Common myeloid progenitor, CD34-positive (primary cell): ENCODE measurements around the gene JADE1. TPM values are rescaled to one million over a fixed set of nuclear protein-coding genes. Genes with fewer than 3 reads are reported as not detected.

Experiments
- CTCF ChIA-PET: fragments of 350-600 bp; sonication (Branson Sonifier 250); formaldehyde crosslinking; loops from one replicate; lab custom pipeline; 2021; ENCODE audit warnings: antibody characterized with exemption; lab: Charles Lee
- POLR2A ChIA-PET: fragments of 350-600 bp; sonication (Branson Sonifier 250); formaldehyde crosslinking; loops from one replicate; lab custom pipeline; 2021; ENCODE audit warnings: antibody characterized with exemption; lab: Charles Lee
- DNase-seq, 3 donors: peaks; one replicate each; pipeline versions ENCODE4 v3.0.0 to v3.0.0-alpha.2; 2013
- H3K27ac ChIP-seq, 2 experiments: 1 replicate in 1 of 2; 2 replicates in 1 of 2; pipeline ENCODE4 v1.7.0; 2013; ENCODE audit warnings: inconsistent platforms in 2 of 2, low read length in 2 of 2, mild to moderate bottlenecking in 2 of 2, low read depth in 1 of 2, moderate library complexity in 1 of 2; ENCODE audit not compliant: severe bottlenecking in 2 of 2, insufficient read depth in 1 of 2, poor library complexity in 1 of 2
- H3K27me3 ChIP-seq, 5 experiments: replicated peaks in 2 of 5; 1 replicate in 3 of 5; 2 replicates in 2 of 5; pipeline versions ENCODE4 v1.6.1 to v1.7.0; 2013; ENCODE audit warnings: low read length in 4 of 5, mild to moderate bottlenecking in 2 of 5, moderate library complexity in 2 of 5, inconsistent platforms in 1 of 5; ENCODE audit not compliant: insufficient read depth in 5 of 5, control insufficient read depth in 4 of 5
- H3K36me3 ChIP-seq, 4 experiments: 1 replicate in 2 of 4; 2 replicates in 2 of 4; pipeline versions ENCODE4 v1.6.1 to v1.7.0; 2013; ENCODE audit warnings: low read length in 3 of 4, control low read depth in 1 of 4, mild to moderate bottlenecking in 1 of 4; ENCODE audit not compliant: control insufficient read depth in 4 of 4, insufficient read depth in 4 of 4
- H3K4me1 ChIP-seq, 4 experiments: 1 replicate in 3 of 4; 2 replicates in 1 of 4; pipeline versions ENCODE4 v1.6.1 to v1.7.1; 2013; ENCODE audit warnings: low read length in 3 of 4, mild to moderate bottlenecking in 3 of 4, control low read depth in 1 of 4, inconsistent platforms in 1 of 4, moderate library complexity in 1 of 4; ENCODE audit not compliant: control insufficient read depth in 4 of 4, insufficient read depth in 4 of 4; ENCODE audit errors: control extremely low read depth in 1 of 4
- H3K4me3 ChIP-seq, 7 experiments: 1 replicate in 4 of 7; 2 replicates in 3 of 7; pipeline versions ENCODE4 v1.5.1 to v1.7.0; 2013; ENCODE audit warnings: mild to moderate bottlenecking in 7 of 7, low read length in 6 of 7, moderate library complexity in 6 of 7, inconsistent platforms in 2 of 7, low read depth in 2 of 7, control low read depth in 1 of 7; ENCODE audit not compliant: insufficient read depth in 4 of 7, control insufficient read depth in 1 of 7; ENCODE audit errors: extremely low read depth in 1 of 7
- H3K9me3 ChIP-seq, 5 experiments: 1 replicate in 4 of 5; 2 replicates in 1 of 5; pipeline versions ENCODE4 v1.6.1 to v1.7.1; 2013; ENCODE audit warnings: low read length in 4 of 5, mild to moderate bottlenecking in 2 of 5, inconsistent platforms in 1 of 5, low read depth in 1 of 5, moderate library complexity in 1 of 5; ENCODE audit not compliant: control insufficient read depth in 4 of 5, insufficient read depth in 2 of 5; ENCODE audit errors: control extremely low read depth in 1 of 5
- WGBS: methylation state at CpG from one replicate; pipeline ENCODE4 v1.1.5; 2013; ENCODE audit not compliant: insufficient coverage; 5-methylcytosine and 5-hydroxymethylcytosine counted together
- polyA plus RNA-seq: library from polyadenylated mRNA; unstranded; fragments of 120-200 nt; gene quantifications from one replicate; pipeline ENCODE4 v1.2.1, GENCODE V29; 2013

The JADE1 gene
- polyA plus RNA-seq: 23.4 TPM

- WGBS: under 1% methylated on average over 89 of the region's 91 CpGs
- H3K9me3 ChIP-seq: no peaks in the 10 kb centered on the region
- peak within 1 kb of the TSS; percentile 40 to 94 for H3K27ac ChIP-seq
- POLR2A ChIA-PET: no interaction called here
- H3K4me3 ChIP-seq: peak within 1 kb of the TSS; percentile 61 to 90 (median 83)
- peak; percentile 96 to 97 (median 97) for DNase-seq
- no peaks in the 10 kb centered on the region for H3K27me3 ChIP-seq
- CTCF ChIA-PET: interaction anchor here (1.0 to 1.6 kb wide), 3 partner anchors 53 to 519 kb away, joined by 3 to 5 read pairs (median 3); no protein-coding TSS in a partner anchor
- peaks cover 4 to 22% (median 17%) of the 10 kb centered on the region in 4 experiments for H3K4me1 ChIP-seq
- no peaks in the 10 kb centered on the region for H3K36me3 ChIP-seq
These were observed at the start of gene JADE1 for GRCh38 chr4:128809477-128810330. Gene JADE1, plus strand, starts transcription at chr4:128809700. Its CDS starts 22,059 bp downstream, at chr4:128831759.

- Histone ChIP-seq H3K27ac (no peak overlapping the region), H3K36me3 (no peaks in the 10 kb centered on the region), H3K27me3 (peaks cover 0 to 3% (median 0%) of the 10 kb centered on the region in 5 experiments), H3K9me3 (no peaks in the 10 kb centered on the region), H3K4me1 (no peaks in the 10 kb centered on the region), H3K4me3 (no peak overlapping the region)
- 79% methylated on average over 2 of the region's 4 CpGs for WGBS
- POLR2A ChIA-PET: no interaction called here
- CTCF ChIA-PET: no interaction called here
- no peak for DNase-seq
These were observed 42.7 kb upstream of the JADE1 start for GRCh38 chr4:128766781-128767180.

GRCh38 chr4:128768373-128768996 is 41.0 kb upstream of the JADE1 start:
- DNase-seq: no peak
- H3K4me3 ChIP-seq: no peak overlapping the region
- peaks cover 0 to 3% (median 0%) of the 10 kb centered on the region in 5 experiments for H3K27me3 ChIP-seq
- ChIA-PET CTCF (interaction anchor here (0.8 kb wide), 1 partner anchor 10 kb away, joined by 3 read pairs; no protein-coding TSS in a partner anchor), POLR2A (no interaction called here)
- no peaks in the 10 kb centered on the region for H3K9me3 ChIP-seq
- no peak overlapping the region for H3K27ac ChIP-seq
- no peaks in the 10 kb centered on the region for H3K4me1 ChIP-seq
- H3K36me3 ChIP-seq: no peaks in the 10 kb centered on the region
- WGBS: 97% methylated on average over 5 of the region's 7 CpGs

GRCh38 chr4:128769011-128769410 is 40.5 kb upstream of the JADE1 start:
- ChIA-PET POLR2A (no interaction called here), CTCF (no interaction called here)

GRCh38 chr4:128770807-128771206 is 38.7 kb upstream of the JADE1 start:
- Histone ChIP-seq H3K36me3 (no peaks in the 10 kb centered on the region), H3K4me3 (no peak overlapping the region), H3K4me1 (no peaks in the 10 kb centered on the region), H3K9me3 (no peaks in the 10 kb centered on the region), H3K27me3 (peaks cover 0 to 3% (median 0%) of the 10 kb centered on the region in 5 experiments), H3K27ac (no peak overlapping the region)
- POLR2A ChIA-PET: no interaction called here
- CTCF ChIA-PET: no interaction called here
- WGBS: 80% methylated on average over 1 of the region's 3 CpGs
- DNase-seq: peak in 2 of 3 donors; percentile 16 to 36

More at GRCh38 chr4:128769011-128769410, 40.5 kb upstream of the JADE1 start:
- peaks cover 0 to 3% (median 0%) of the 10 kb centered on the region in 5 experiments for H3K27me3 ChIP-seq
- no peaks in the 10 kb centered on the region for H3K4me1 ChIP-seq
- no peak overlapping the region for H3K27ac ChIP-seq
- no peaks in the 10 kb centered on the region for H3K36me3 ChIP-seq
- H3K9me3 ChIP-seq: no peaks in the 10 kb centered on the region
- no peak for DNase-seq
- H3K4me3 ChIP-seq: no peak overlapping the region

GRCh38 chr4:128775477-128775876 is 34.0 kb upstream of the JADE1 start:
- ChIA-PET POLR2A (no interaction called here), CTCF (no interaction called here)
- WGBS: 100% methylated on average over 1 of the region's 2 CpGs
- H3K4me3 ChIP-seq: no peak overlapping the region
- H3K27me3 ChIP-seq: peaks cover 0 to 1% (median 0%) of the 10 kb centered on the region in 5 experiments
- no peaks in the 10 kb centered on the region for H3K4me1 ChIP-seq
- no peak for DNase-seq
- H3K36me3 ChIP-seq: no peaks in the 10 kb centered on the region
- no peak overlapping the region for H3K27ac ChIP-seq
- no peaks in the 10 kb centered on the region for H3K9me3 ChIP-seq

- no peaks in the 10 kb centered on the region for H3K36me3 ChIP-seq
- DNase-seq: no peak
- H3K4me1 ChIP-seq: no peaks in the 10 kb centered on the region
- peaks cover 0 to 1% (median 0%) of the 10 kb centered on the region in 5 experiments for H3K27me3 ChIP-seq
- no peaks in the 10 kb centered on the region for H3K9me3 ChIP-seq
- WGBS: 90% methylated on average over 3 of the region's 3 CpGs
- POLR2A ChIA-PET: no interaction called here
- H3K4me3 ChIP-seq: no peak overlapping the region
- CTCF ChIA-PET: no interaction called here
- no peak overlapping the region for H3K27ac ChIP-seq
These were observed 33.6 kb upstream of the JADE1 start for GRCh38 chr4:128775916-128776315.
